Testis (tissue), 3 donors: ENCODE measurements around the gene KCTD13. TPM values are rescaled to one million over a fixed set of nuclear protein-coding genes. Genes with fewer than 3 reads are reported as not detected.
A peak's percentile ranks its signal among the peaks of the same experiment; 100 is the strongest.
"Not testable (repeated sequence)": the region's sequence is repeated elsewhere in the genome, so short reads cannot be mapped to it uniquely, and the experiment has no call there.

ENCODE experiments used
- DNase-seq: peaks from one replicate; pipeline ENCODE4 v3.0.0-alpha.2; 2019
- H3K27ac ChIP-seq, 2 donors: fragments of 200-600 bp; sonication (generic); one replicate each; pipeline ENCODE4 v1.5.1; 2019
- H3K27me3 ChIP-seq: fragments of 200-600 bp; sonication (generic); one replicate; pipeline ENCODE4 v1.5.1; 2019
- H3K36me3 ChIP-seq: fragments of 200-600 bp; sonication (generic); one replicate; pipeline ENCODE4 v1.5.1; 2017; ENCODE audit warnings: low read depth; ENCODE audit errors: missing control alignments
- H3K4me1 ChIP-seq: fragments of 200-600 bp; sonication (generic); one replicate; pipeline ENCODE4 v1.5.1; 2019
- H3K4me3 ChIP-seq, 2 donors: fragments of 200-600 bp; sonication (generic); one replicate each; pipeline ENCODE4 v1.5.1; 2017 to 2019
- H3K9me3 ChIP-seq: fragments of 200-600 bp; sonication (generic); one replicate; pipeline ENCODE4 v1.5.1; 2017
- CTCF ChIP-seq, 3 experiments: fragments of 450-650 bp in 2 of 3; fragments of 200-600 bp in 1 of 3; sonication (generic) in 1 of 3; IDR thresholded peaks; one replicate each; pipeline ENCODE4 v1.5.1; 2016 to 2019; ENCODE audit warnings: antibody characterized with exemption in 3 of 3, mild to moderate bottlenecking in 2 of 3, moderate library complexity in 1 of 3
- POLR2A ChIP-seq: fragments of 450-650 bp; IDR thresholded peaks from one replicate; pipeline ENCODE4 v1.6.1; 2017; ENCODE audit warnings: antibody characterized with exemption, mild to moderate bottlenecking, moderate library complexity
- WGBS, 2 donors: methylation state at CpG; one replicate each; pipeline ENCODE4 v1.1.5; 2018; 5-methylcytosine and 5-hydroxymethylcytosine counted together
- intact Hi-C: fragments of 100-400 bp; cut with DNase I; formaldehyde crosslinking; loops from one replicate; pipeline ENCODE4 v1.15.1; 2023; ENCODE audit warnings: low total_unique reads
- polyA plus RNA-seq: library from polyadenylated mRNA; stranded (reverse); fragments of 350-450 nt; fragmentation: Illumina TruSeq; extraction: RNeasy Lipid Tissue Mini Kit (QIAGEN cat#74804); gene quantifications from one replicate; pipeline ENCODE4 v1.2.3, GENCODE V29; 2014; ENCODE audit warnings: low read depth, low replicate concordance; ENCODE audit not compliant: insufficient read depth
- total RNA-seq, 2 donors: library from RNA; depleted of rRNA; stranded (reverse); fragments of >200 nt; gene quantifications; one replicate each; pipeline ENCODE4 v1.2.3, GENCODE V29; 2016

Gene KCTD13
- total and polyA plus RNA-seq, 3 donors from 2014 or later: 126 to 241 (median 202) TPM

GRCh38 chr16:29912087-29912486 is 13.9 kb downstream of the KCTD13 start:
- no peaks in the 10 kb centered on the region for H3K27me3 ChIP-seq
- H3K4me3 ChIP-seq: no peak overlapping the region
- no peak overlapping the region for H3K27ac ChIP-seq
- peaks cover under 1% of the 10 kb centered on the region for H3K36me3 ChIP-seq
- TF ChIP-seq CTCF (IDR thresholded peaks at IDR 0.05) (no peak), POLR2A (no peak)
- peak; percentile 49 for DNase-seq
- H3K9me3 ChIP-seq: no peaks in the 10 kb centered on the region
- intact Hi-C loops: no loop called here
- no peaks in the 10 kb centered on the region for H3K4me1 ChIP-seq
- WGBS, 2 donors: 64 to 76% methylated on average over 10 to 11 of the region's 11 CpGs

- intact Hi-C loops: no loop called here
- H3K4me1 ChIP-seq: no peaks in the 10 kb centered on the region
- TF ChIP-seq POLR2A (no peak), CTCF (IDR thresholded peaks at IDR 0.05) (no peak)
- H3K27me3 ChIP-seq: no peaks in the 10 kb centered on the region
- H3K4me3 ChIP-seq: no peak overlapping the region
- H3K36me3 ChIP-seq: no peaks in the 10 kb centered on the region
- no peak for DNase-seq
- WGBS, 2 donors: 60 to 75% methylated on average over 14 to 15 of the region's 15 CpGs
- no peaks in the 10 kb centered on the region for H3K9me3 ChIP-seq
- H3K27ac ChIP-seq: no peak overlapping the region
Measured at GRCh38 chr16:29911676-29912010, 14.4 kb downstream of the KCTD13 start.

- intact Hi-C loops: no loop called here
- no peaks in the 10 kb centered on the region for H3K27me3 ChIP-seq
- no peaks in the 10 kb centered on the region for H3K4me1 ChIP-seq
- no peak for DNase-seq
- no peak overlapping the region for H3K27ac ChIP-seq
- H3K36me3 ChIP-seq: no peaks in the 10 kb centered on the region
- no peak for TF ChIP-seq CTCF (IDR thresholded peaks at IDR 0.05)
- TF ChIP-seq POLR2A: no peak
- no peak overlapping the region for H3K4me3 ChIP-seq
- 87 to 93% methylated on average over 9 to 20 of the region's 20 CpGs for WGBS, 2 donors
- H3K9me3 ChIP-seq: no peaks in the 10 kb centered on the region
Measured at GRCh38 chr16:29910819-29911675, 15.0 kb downstream of the KCTD13 start.

GRCh38 chr16:29909851-29910250 is 16.2 kb downstream of the KCTD13 start:
- H3K27ac ChIP-seq, H3K27me3 ChIP-seq, intact Hi-C loops, H3K9me3 ChIP-seq, DNase-seq, H3K36me3 ChIP-seq, H3K4me1 ChIP-seq, H3K4me3 ChIP-seq: not testable (repeated sequence)
- WGBS, 2 donors: 82% methylated on average over 6 of the region's 6 CpGs

GRCh38 chr16:29909391-29909790 is 16.6 kb downstream of the KCTD13 start:
- Histone ChIP-seq H3K27ac (no peak overlapping the region), H3K4me1 (no peaks in the 10 kb centered on the region), H3K27me3 (no peaks in the 10 kb centered on the region), H3K9me3 (no peaks in the 10 kb centered on the region), H3K36me3 (no peaks in the 10 kb centered on the region), H3K4me3 (no peak overlapping the region)
- TF ChIP-seq CTCF (IDR thresholded peaks at IDR 0.05): no peak
- TF ChIP-seq POLR2A: no peak
- WGBS, 2 donors: 66 to 80% methylated on average over 2 of the region's 2 CpGs
- intact Hi-C loops: no loop called here
- no peak for DNase-seq
